ENCODE measurements around the gene ATG16L2. TPM values are rescaled to one million over a fixed set of nuclear protein-coding genes. Genes with fewer than 3 reads are reported as not detected.

ATG16L2 gene
- total RNA-seq, 4 donors from 2014 or later, result 21.7 to 46.5 (median 26.4) TPM

DNA sequence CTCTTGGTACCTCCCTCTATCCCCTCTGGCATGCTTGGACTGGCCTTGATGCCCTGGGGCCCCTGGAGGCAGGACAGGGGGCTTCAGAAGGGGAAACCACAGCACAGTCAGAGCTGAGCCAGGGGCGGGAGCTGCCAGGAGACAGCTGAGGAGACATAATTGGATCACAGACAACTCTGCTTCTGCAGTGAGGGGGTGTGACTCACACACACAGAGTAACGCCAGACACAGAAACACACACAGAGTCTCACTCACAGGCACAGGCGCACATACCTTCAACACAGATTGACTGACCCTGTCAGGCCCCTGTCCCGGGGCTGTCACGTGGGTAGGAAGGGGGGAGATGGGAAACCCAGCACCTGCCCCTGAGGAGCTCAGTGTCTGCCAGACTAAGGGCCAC lies 40.9 kb upstream of the ATG16L2 start:
- DNase-seq, result no peak
- Histone ChIP-seq H3K4me1 (peaks cover 13 to 50% (median 17%) of the 10 kb centered on the region in 3 donors), H3K27ac (peak overlapping the region in 2 of 4 donors; percentile 36 to 72), H3K9me3 (no peaks in the 10 kb centered on the region), H3K27me3 (no peaks in the 10 kb centered on the region), H3K4me3 (no peak overlapping the region), H3K36me3 (peaks cover 0 to 27% (median 0%) of the 10 kb centered on the region in 3 donors)
- WGBS, 2 donors, result 21 to 27% methylated on average over 5 of the region's 5 CpGs
- TF ChIP-seq POLR2A (IDR thresholded peaks at IDR 0.05), result no peak
- TF ChIP-seq, protein P1, sequence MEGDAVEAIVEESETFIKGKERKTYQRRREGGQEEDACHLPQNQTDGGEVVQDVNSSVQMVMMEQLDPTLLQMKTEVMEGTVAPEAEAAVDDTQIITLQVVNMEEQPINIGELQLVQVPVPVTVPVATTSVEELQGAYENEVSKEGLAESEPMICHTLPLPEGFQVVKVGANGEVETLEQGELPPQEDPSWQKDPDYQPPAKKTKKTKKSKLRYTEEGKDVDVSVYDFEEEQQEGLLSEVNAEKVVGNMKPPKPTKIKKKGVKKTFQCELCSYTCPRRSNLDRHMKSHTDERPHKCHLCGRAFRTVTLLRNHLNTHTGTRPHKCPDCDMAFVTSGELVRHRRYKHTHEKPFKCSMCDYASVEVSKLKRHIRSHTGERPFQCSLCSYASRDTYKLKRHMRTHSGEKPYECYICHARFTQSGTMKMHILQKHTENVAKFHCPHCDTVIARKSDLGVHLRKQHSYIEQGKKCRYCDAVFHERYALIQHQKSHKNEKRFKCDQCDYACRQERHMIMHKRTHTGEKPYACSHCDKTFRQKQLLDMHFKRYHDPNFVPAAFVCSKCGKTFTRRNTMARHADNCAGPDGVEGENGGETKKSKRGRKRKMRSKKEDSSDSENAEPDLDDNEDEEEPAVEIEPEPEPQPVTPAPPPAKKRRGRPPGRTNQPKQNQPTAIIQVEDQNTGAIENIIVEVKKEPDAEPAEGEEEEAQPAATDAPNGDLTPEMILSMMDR (IDR thresholded peaks at IDR 0.05), result no peak
- intact Hi-C loops (cut with DNase I), result no loop called here

DNA sequence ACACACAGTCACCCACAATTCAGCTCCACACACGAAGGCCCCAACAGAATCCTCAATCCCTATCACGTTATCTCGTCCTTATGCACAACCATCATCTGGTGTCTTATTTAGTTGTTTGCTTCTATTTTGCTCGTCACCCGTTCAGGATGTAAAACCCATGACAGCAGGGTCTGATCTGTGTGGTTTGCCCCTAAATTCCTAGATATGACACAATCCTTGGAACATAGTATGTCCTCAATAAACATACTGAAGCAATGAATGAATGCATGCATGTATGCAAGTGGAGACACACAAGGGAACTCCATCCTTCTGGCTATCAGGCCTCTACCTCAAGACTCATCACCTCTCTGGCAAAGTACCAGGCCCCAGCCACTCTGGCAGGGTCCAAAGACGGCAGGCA lies 40.5 kb upstream of the ATG16L2 start:
- DNase-seq, result no peak
- H3K27me3 ChIP-seq, result no peaks in the 10 kb centered on the region
- H3K4me3 ChIP-seq, result no peak overlapping the region
- H3K9me3 ChIP-seq, result no peaks in the 10 kb centered on the region
- peaks cover 13 to 54% (median 17%) of the 10 kb centered on the region in 3 donors for H3K4me1 ChIP-seq
- peak overlapping the region in 2 of 4 donors; percentile 36 to 72 for H3K27ac ChIP-seq
- WGBS, 2 donors, result 63% methylated on average over 6 of the region's 6 CpGs
- no peak for TF ChIP-seq POLR2A (IDR thresholded peaks at IDR 0.05)
- TF ChIP-seq, protein P1 (IDR thresholded peaks at IDR 0.05), result no peak
- intact Hi-C loops (cut with DNase I), result no loop called here
- peaks cover 0 to 31% (median 0%) of the 10 kb centered on the region in 3 donors for H3K36me3 ChIP-seq

DNA sequence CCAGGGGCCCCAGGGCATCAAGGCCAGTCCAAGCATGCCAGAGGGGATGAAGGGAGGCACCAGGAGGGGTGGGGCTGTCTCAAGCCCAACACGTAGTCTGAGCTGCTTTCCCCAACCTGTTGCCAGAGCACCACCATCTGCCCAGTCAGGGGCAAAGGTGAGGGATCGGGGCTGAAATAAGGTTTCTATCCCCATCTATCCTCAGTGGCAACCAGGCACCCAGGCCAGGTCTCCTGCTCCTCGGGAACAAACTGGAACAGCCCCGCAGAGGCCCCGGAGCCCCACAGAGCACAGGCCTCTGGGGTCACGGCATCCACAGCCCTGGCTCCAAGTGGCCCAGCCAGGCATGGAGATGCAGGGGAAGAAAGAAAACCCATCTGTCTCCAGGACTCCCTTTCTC lies 39.7 kb upstream of the ATG16L2 start:
- no peaks in the 10 kb centered on the region for H3K27me3 ChIP-seq
- intact Hi-C loops (cut with DNase I), result no loop called here
- H3K4me3 ChIP-seq, result no peak overlapping the region
- no peak overlapping the region for H3K27ac ChIP-seq
- no CpG with 5 or more reads among the region's 6 CpGs for WGBS, 2 donors
- H3K4me1 ChIP-seq, result peaks cover 14 to 62% (median 17%) of the 10 kb centered on the region in 3 donors
- H3K36me3 ChIP-seq, result peaks cover 0 to 39% (median 0%) of the 10 kb centered on the region in 3 donors
- no peak for DNase-seq
- no peak for TF ChIP-seq POLR2A (IDR thresholded peaks at IDR 0.05)
- TF ChIP-seq, protein P1 (IDR thresholded peaks at IDR 0.05), result no peak
- no peaks in the 10 kb centered on the region for H3K9me3 ChIP-seq

DNA sequence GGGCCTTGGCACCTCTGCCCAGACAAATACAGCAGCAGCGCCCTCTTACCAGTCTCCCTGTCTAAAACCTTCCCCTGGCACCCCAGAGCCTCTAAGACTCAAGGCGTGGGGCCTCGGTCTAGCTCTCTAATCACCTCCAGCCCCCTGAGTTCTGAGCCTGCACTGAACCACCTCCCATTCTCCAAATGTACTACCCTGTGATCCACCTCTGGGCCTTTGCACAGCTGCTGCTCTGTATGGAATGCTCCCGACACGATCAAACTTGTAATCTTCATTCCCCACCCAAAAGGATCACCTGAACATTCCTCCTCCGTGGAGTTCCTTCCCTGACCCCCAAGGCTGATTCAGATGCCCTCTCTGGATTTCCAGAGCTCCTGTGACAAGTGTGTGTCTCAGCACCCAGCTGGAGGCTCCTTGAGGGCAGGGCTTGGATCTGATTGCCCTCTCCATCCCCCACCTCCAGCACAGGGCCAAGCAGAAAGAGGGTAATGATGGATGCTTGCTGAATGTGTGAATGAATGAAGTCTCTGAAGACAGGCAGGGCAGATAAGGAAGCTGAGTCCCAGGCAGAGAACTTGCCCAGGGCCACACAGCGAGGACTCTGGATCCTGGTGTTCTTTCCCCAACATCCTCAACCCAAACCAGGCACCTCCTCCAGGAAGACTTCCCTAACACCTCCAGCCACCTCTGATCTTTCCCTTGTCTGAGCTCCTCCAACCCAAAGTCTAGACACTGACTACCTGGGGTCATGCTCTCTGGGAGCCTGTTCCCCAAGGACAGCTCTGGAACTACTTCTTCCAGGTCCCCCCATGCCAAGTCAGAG lies 38.7 kb upstream of the ATG16L2 start:
- no peaks in the 10 kb centered on the region for H3K9me3 ChIP-seq
- no peaks in the 10 kb centered on the region for H3K27me3 ChIP-seq
- DNase-seq, result no peak
- intact Hi-C loops (cut with DNase I), result no loop called here
- H3K4me1 ChIP-seq, result peaks cover 24 to 72% (median 27%) of the 10 kb centered on the region in 3 donors
- peaks cover 0 to 34% (median 0%) of the 10 kb centered on the region in 3 donors for H3K36me3 ChIP-seq
- no peak overlapping the region for H3K27ac ChIP-seq
- no peak overlapping the region for H3K4me3 ChIP-seq
- TF ChIP-seq, protein P1 (IDR thresholded peaks at IDR 0.05), result no peak
- TF ChIP-seq POLR2A (IDR thresholded peaks at IDR 0.05), result no peak
- 83 to 88% methylated on average over 6 to 7 of the region's 7 CpGs for WGBS, 2 donors

DNA sequence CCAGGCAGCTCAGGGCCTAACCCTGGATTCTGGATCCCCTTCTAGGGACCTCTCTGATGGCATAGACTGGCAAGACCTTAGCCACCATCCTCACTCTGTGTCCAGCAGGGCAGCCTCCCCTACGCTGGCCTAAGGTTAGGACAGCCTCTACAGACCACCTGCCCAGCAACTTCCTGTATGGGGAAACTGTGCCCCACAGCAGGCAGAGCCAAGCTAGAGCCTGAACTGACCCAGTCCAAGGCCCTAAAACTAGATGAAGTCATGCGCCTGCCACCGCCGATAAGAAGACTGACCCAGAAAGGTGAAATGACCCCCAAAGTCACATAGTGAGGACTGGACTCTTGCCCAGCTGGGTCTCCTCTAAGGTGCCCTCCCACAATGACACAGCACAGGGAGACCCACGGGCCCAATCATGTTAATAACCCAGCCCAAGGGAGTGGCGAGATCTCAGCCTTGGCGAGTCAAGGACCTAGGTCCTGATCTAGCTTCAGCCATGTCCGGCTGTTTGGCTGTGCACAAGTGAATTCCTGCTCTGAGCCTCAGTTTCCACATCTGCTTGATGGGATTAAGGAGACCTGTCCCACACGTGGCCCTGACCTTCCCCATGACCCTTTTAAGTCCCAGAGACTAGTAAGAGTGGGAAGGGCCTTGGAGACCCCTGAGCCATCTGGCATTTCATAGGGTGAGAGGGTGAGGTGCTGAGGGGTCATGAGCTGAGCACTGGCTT lies 37.9 kb upstream of the ATG16L2 start:
- peaks cover 0 to 26% (median 0%) of the 10 kb centered on the region in 3 donors for H3K36me3 ChIP-seq
- peaks cover 29 to 80% (median 35%) of the 10 kb centered on the region in 3 donors for H3K4me1 ChIP-seq
- TF ChIP-seq, protein P1 (IDR thresholded peaks at IDR 0.05), result no peak
- no peak for TF ChIP-seq POLR2A (IDR thresholded peaks at IDR 0.05)
- H3K9me3 ChIP-seq, result no peaks in the 10 kb centered on the region
- H3K27me3 ChIP-seq, result no peaks in the 10 kb centered on the region
- no peak overlapping the region for H3K27ac ChIP-seq
- intact Hi-C loops (cut with DNase I), result no loop called here
- H3K4me3 ChIP-seq, result no peak overlapping the region
- no peak for DNase-seq
- WGBS, 2 donors, result 63 to 97% methylated on average over 4 to 5 of the region's 9 CpGs

All from esophagus squamous epithelium (tissue), 5 donors.